ENCODE results near the gene PIGZ. TPM values are rescaled to one million over a fixed set of nuclear protein-coding genes. Genes with fewer than 3 reads are reported as not detected.

Gene PIGZ
- total RNA-seq, 1 experiment from 2014 or later: 1.4 TPM

- ChIA-PET POLR2A (no interaction called here), RAD21 (ENCODE audit: low non-redundant PET in 1 of 2, low total read pairs in 2 of 2, uncharacterized antibody in 2 of 2, unreplicated experiment in 2 of 2) (no interaction called here), CTCF (no interaction called here)
- no peaks in the 10 kb centered on the region for H3K9me2 ChIP-seq (ENCODE audit: insufficient read depth)
- no peaks in the 10 kb centered on the region for H3K27me3 ChIP-seq (ENCODE audit: insufficient read depth, low read length)
- H3K4me2 ChIP-seq (ENCODE audit: low read length): no peak overlapping the region
- H3K9me3 ChIP-seq (ENCODE audit: control insufficient read depth in 1 of 2, insufficient read depth in 1 of 2, low read depth in 1 of 2, low read length in 2 of 2): no peaks in the 10 kb centered on the region
- no peak overlapping the region for H2AFZ ChIP-seq (ENCODE audit: low read depth, low read length, poor library complexity, severe bottlenecking)
- peaks cover 0 to 4% of the 10 kb centered on the region in 2 experiments; a peak in 1 of 4 replicates for H3K4me1 ChIP-seq (ENCODE audit: control insufficient read depth in 1 of 2, insufficient read depth in 2 of 2, low read length in 2 of 2)
- no TSS peak for BruUV-seq (replicated peaks)
- intact Hi-C loops (cut with micrococcal nuclease): no loop called here
- H3K4me3 ChIP-seq (replicated peaks in 1 of 2; ENCODE audit: low read depth in 1 of 2, low read length in 2 of 2): no peak overlapping the region
- no peak overlapping the region for H3K27ac ChIP-seq (ENCODE audit: low read depth, low read length)
- ATAC-seq: no peak
- H4K20me1 ChIP-seq (ENCODE audit: insufficient read depth): no peaks in the 10 kb centered on the region
- no peak for DNase-seq (ENCODE audit: low read depth, low spot score)
- H3K36me3 ChIP-seq (ENCODE audit: control insufficient read depth in 1 of 2, insufficient read depth in 2 of 2, low read length in 2 of 2): no peaks in the 10 kb centered on the region
- no peak overlapping the region for H3K9ac ChIP-seq (ENCODE audit: low read length)
- TF ChIP-seq ZBTB33 (IDR thresholded peaks at IDR 0.05; ENCODE audit: extremely low read depth, insufficient replicate concordance, low read length) (no peak), EZH2phosphoT487 (IDR thresholded peaks at IDR 0.05; ENCODE audit: borderline replicate concordance) (no peak), CBX3 (IDR thresholded peaks at IDR 0.05; ENCODE audit: low read depth) (no peak), REST (IDR thresholded peaks at IDR 0.05; ENCODE audit: low read depth) (no peak), ELF1 (IDR thresholded peaks at IDR 0.05; ENCODE audit: borderline replicate concordance, low read depth) (no peak), POLR2AphosphoS5 (IDR thresholded peaks at IDR 0.05; ENCODE audit: low read depth, low read length) (no peak), MAX (IDR thresholded peaks at IDR 0.05) (no peak), ZFX (IDR thresholded peaks at IDR 0.05) (no peak), EGR1 (IDR thresholded peaks at IDR 0.05; ENCODE audit: low read depth) (no peak), ATF3 (IDR thresholded peaks at IDR 0.05) (no peak), JUND (IDR thresholded peaks at IDR 0.05) (no peak), SIN3A (IDR thresholded peaks at IDR 0.05; ENCODE audit: low read depth) (no peak), FOSL1 (IDR thresholded peaks at IDR 0.05; ENCODE audit: low read depth) (no peak)
- H3K79me2 ChIP-seq (ENCODE audit: insufficient read depth, low read length): no peaks in the 10 kb centered on the region
These were observed 22.0 kb upstream of the PIGZ start for GRCh38 chr3:196990601-196991007.

All from HCT116 (cell line).